Transverse colon (tissue), 4 donors: Measurements from ENCODE around the gene HEPN1. TPM values are rescaled to one million over a fixed set of nuclear protein-coding genes. Genes with fewer than 3 reads are reported as not detected.

Experiments
- DNase-seq: peaks from one replicate; pipeline ENCODE4 v3.0.0-alpha.2; 2019
- H3K27ac ChIP-seq, 4 donors: fragments of 200-600 bp; sonication (generic); 2 replicates each; pipeline ENCODE4 v1.5.1; 2016 to 2018; ENCODE audit warnings: inconsistent platforms in 4 of 4
- H3K27me3 ChIP-seq: fragments of 200-600 bp; sonication (generic); 2 replicates; pipeline ENCODE4 v1.5.1; 2017; ENCODE audit warnings: inconsistent platforms
- H3K36me3 ChIP-seq, 4 donors: fragments of 200-600 bp; sonication (generic); 2 replicates each; pipeline ENCODE4 v1.5.1; 2017 to 2019; ENCODE audit warnings: inconsistent platforms in 4 of 4
- H3K4me1 ChIP-seq, 4 donors: fragments of 200-600 bp; sonication (generic); 2 replicates each; pipeline ENCODE4 v1.5.1; 2017 to 2020; ENCODE audit warnings: inconsistent platforms in 4 of 4
- H3K4me3 ChIP-seq, 4 donors: fragments of 200-600 bp; sonication (generic); 1 replicate in 1 of 4; 2 replicates in 3 of 4; pipeline versions ENCODE4 v1.5.1 to v1.6.1; 2017 to 2019; ENCODE audit warnings: inconsistent platforms in 4 of 4
- H3K9me3 ChIP-seq, 2 donors: fragments of 200-600 bp; sonication (generic); 2 replicates each; pipeline ENCODE4 v1.5.1; 2017 to 2019; ENCODE audit warnings: inconsistent platforms in 2 of 2
- CTCF ChIP-seq, 5 experiments: fragments of 200-600 bp in 3 of 5; fragments of 450-650 bp in 2 of 5; sonication (generic) in 3 of 5; IDR thresholded peaks; 1 replicate in 2 of 5; 2 replicates in 3 of 5; pipeline ENCODE4 v1.5.1; 2016 to 2017; ENCODE audit warnings: antibody characterized with exemption in 5 of 5, inconsistent platforms in 3 of 5, mild to moderate bottlenecking in 2 of 5, moderate library complexity in 1 of 5
- EP300 ChIP-seq: sonication (generic); formaldehyde crosslinking; IDR thresholded peaks from one replicate; pipeline ENCODE4 v1.6.1; 2017; ENCODE audit warnings: antibody characterized with exemption, low read depth
- POLR2A ChIP-seq: fragments of 450-650 bp; IDR thresholded peaks from one replicate; pipeline ENCODE4 v1.6.1; 2016; ENCODE audit warnings: antibody characterized with exemption, mild to moderate bottlenecking, moderate library complexity
- POLR2AphosphoS5 ChIP-seq, 3 donors: sonication (generic); formaldehyde crosslinking; IDR thresholded peaks; one replicate each; pipeline ENCODE4 v1.6.1; 2016; ENCODE audit warnings: antibody characterized with exemption in 3 of 3
- WGBS, 2 donors: methylation state at CpG; one replicate each; pipeline ENCODE4 v1.1.5; 2018; ENCODE audit warnings: low coverage in 1 of 2; 5-methylcytosine and 5-hydroxymethylcytosine counted together
- in situ Hi-C, 4 donors: fragments of 200-750 bp; cut with MboI; loops; one replicate each; pipeline versions ENCODE4 v1.15.0 to v1.15.1; 2017; ENCODE audit warnings: low sequenced_read_pairs in 3 of 4, low pct_ligation_motif_present in 1 of 4, low pct_unique_long_range_greater_than_20kb in 1 of 4
- intact Hi-C: fragments of 100-400 bp; cut with DNase I; formaldehyde crosslinking; loops from one replicate; pipeline ENCODE4 v1.15.1; 2023; ENCODE audit warnings: low total_unique reads
- total RNA-seq, 4 donors: library from RNA; depleted of rRNA; stranded (reverse); fragments of >200 nt; gene quantifications; one replicate each; pipeline ENCODE4 v1.1.0, GENCODE V29; 2016

Gene HEPN1
- total RNA-seq, 4 donors from 2014 or later, result not detected

- 93% methylated on average over 1 of the region's 1 CpG for WGBS, 2 donors
- H3K27me3 ChIP-seq, result peaks cover 8% of the 10 kb centered on the region
Observed at GRCh38 chr11:124902616-124903015, 16.4 kb upstream of the HEPN1 start.

DNA sequence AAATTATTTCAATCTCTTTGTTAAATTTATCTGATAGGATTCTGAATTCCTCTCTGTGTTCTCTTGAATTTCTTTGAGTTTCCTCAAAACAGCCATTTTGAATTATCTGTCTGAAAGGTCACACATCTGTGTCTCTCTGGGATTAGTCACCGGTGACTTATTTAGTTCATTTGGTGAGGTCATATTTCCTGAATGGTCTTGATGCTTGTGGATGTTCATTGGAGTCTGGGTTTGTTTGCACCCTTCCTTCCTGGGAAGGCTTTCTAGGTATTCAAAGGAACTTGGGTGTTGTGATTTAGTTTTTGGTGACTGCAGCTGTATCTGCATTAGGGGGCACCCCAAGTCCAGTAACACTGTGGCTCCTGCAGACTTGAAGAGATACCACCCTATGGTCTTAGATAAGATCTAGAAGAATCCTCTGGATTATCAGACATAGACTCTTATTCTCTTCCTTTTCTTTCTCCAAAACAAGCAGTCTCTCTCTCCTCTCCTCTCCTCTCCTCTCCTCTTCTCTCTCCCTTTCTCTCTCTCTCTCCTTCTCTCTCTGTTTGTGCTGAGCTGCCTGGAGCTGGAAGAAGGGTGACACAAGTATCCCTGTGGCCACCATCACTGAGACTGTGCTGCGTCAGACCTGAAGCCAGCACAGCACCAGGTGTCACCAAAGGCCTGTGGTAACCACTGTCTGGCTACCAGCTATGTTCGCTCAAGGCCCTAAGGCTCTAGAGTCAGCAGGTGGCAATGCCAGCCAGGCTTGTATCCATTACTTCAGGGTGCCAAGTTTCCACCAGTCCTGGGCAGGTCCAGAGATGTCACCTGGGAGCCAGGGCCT is 3.3 kb upstream of the HEPN1 start:
- H3K4me3 ChIP-seq, result no peak overlapping the region
- 86% methylated on average over 3 of the region's 3 CpGs; no CpG with 5 or more reads in 1 of the 2 donors for WGBS, 2 donors
- TF ChIP-seq POLR2AphosphoS5 (IDR thresholded peaks at IDR 0.05), result no peak
- TF ChIP-seq CTCF (IDR thresholded peaks at IDR 0.05), result no peak
- no peak for TF ChIP-seq EP300
- TF ChIP-seq POLR2A, result no peak
- no peaks in the 10 kb centered on the region for H3K36me3 ChIP-seq
- DNase-seq, result no peak
- in situ Hi-C loops (no loop called here), intact Hi-C loops (no loop called here)
- no peaks in the 10 kb centered on the region for H3K27me3 ChIP-seq
- H3K9me3 ChIP-seq, result peaks cover 0 to 5% of the 10 kb centered on the region in 2 donors
- H3K27ac ChIP-seq, result no peak overlapping the region
- H3K4me1 ChIP-seq, result no peaks in the 10 kb centered on the region

More at GRCh38 chr11:124902616-124903015, 16.4 kb upstream of the HEPN1 start:
- H3K36me3 ChIP-seq, result no peaks in the 10 kb centered on the region
- H3K27ac ChIP-seq, result no peak overlapping the region
- no peak overlapping the region for H3K4me3 ChIP-seq
- TF ChIP-seq POLR2A, result no peak
- TF ChIP-seq CTCF (IDR thresholded peaks at IDR 0.05), result no peak
- no peak for TF ChIP-seq POLR2AphosphoS5 (IDR thresholded peaks at IDR 0.05)
- TF ChIP-seq EP300, result no peak
- no peak for DNase-seq
- in situ Hi-C loops, result no loop called here
- intact Hi-C loops, result no loop called here
- H3K9me3 ChIP-seq, result no peaks in the 10 kb centered on the region
- no peaks in the 10 kb centered on the region for H3K4me1 ChIP-seq

DNA sequence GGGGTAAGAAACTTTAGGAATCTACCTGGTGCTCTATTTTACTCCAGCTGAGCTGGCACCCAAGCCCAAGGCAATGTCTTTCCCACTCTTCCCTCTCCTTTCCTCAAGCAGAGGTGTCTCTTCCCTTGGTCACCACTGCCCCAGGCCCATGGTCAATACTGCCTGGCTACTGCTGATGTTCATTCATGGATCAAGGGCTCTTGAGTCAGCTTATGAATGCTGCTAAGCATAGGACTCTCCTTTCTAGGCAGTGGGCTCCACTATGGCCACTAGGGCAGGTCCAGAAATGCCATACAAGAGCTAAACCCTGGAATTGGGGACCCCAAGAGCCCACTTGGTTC is 2.7 kb upstream of the HEPN1 start:
- DNase-seq, result no peak
- peaks cover 0 to 5% of the 10 kb centered on the region in 2 donors for H3K9me3 ChIP-seq
- peaks cover 0 to 2% (median 0%) of the 10 kb centered on the region in 4 donors for H3K4me1 ChIP-seq
- in situ Hi-C loops (no loop called here), intact Hi-C loops (no loop called here)
- TF ChIP-seq EP300 (no peak), POLR2AphosphoS5 (IDR thresholded peaks at IDR 0.05) (no peak), CTCF (IDR thresholded peaks at IDR 0.05) (no peak), POLR2A (no peak)
- no peaks in the 10 kb centered on the region for H3K27me3 ChIP-seq
- no peak overlapping the region for H3K4me3 ChIP-seq
- no peaks in the 10 kb centered on the region for H3K36me3 ChIP-seq
- H3K27ac ChIP-seq, result no peak overlapping the region

DNA sequence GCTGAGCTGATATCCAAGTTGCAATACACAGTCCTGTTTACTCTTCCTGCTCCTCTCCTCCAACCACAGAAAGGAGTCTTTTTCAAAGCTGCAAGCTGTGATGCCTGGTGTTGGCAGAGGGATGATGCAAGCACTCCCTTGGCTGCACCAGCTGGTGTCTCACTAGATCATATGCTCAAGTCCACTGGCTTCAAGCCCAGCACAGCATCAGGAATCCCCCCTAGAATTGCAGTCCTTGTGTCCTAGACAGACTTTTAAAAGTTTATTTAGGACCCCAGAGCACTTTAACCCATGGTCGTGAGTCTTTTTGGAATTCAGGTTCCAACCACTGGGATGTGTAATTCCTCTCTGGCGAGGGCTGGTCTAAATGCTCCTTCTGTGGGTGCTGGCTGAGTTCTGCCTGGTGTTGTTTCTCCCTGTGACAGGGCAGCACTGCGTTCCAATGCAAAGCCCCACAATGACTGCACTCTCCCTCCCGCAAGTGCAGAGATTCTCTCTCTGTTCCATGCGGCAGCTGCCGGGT is 1.9 kb upstream of the HEPN1 start:
- DNase-seq, result no peak
- intact Hi-C loops (no loop called here), in situ Hi-C loops (no loop called here)
- Histone ChIP-seq H3K27ac (no peak overlapping the region), H3K4me3 (no peak overlapping the region), H3K36me3 (no peaks in the 10 kb centered on the region), H3K27me3 (no peaks in the 10 kb centered on the region), H3K9me3 (peaks cover 0 to 2% of the 10 kb centered on the region in 2 donors), H3K4me1 (peaks cover 0 to 2% (median 0%) of the 10 kb centered on the region in 4 donors)
- 80% methylated on average over 6 of the region's 6 CpGs; no CpG with 5 or more reads in 1 of the 2 donors for WGBS, 2 donors
- TF ChIP-seq POLR2AphosphoS5 (IDR thresholded peaks at IDR 0.05) (no peak), CTCF (IDR thresholded peaks at IDR 0.05) (no peak), POLR2A (no peak), EP300 (no peak)
